Glomerular endothelial cell (primary cell): Measurements from ENCODE around the gene SRPK2. TPM values are rescaled to one million over a fixed set of nuclear protein-coding genes. Genes with fewer than 3 reads are reported as not detected.
"Not testable (repeated sequence)": the region's sequence is repeated elsewhere in the genome, so short reads cannot be mapped to it uniquely, and the experiment has no call there.

Experiments used
- DNase-seq: peaks from one replicate; pipeline ENCODE4 v3.0.0-alpha.2; 2011; ENCODE audit warnings: low read depth, low spot score; ENCODE audit errors: extremely low read depth
- total RNA-seq: library from RNA; depleted of rRNA; stranded (reverse); fragments of >200 nt; gene quantifications from 2 replicates; pipeline ENCODE4 v1.2.3, GENCODE V29; 2015

SRPK2 gene
- total RNA-seq, 1 donor from 2014 or later, result 59.6 TPM

- no peak for DNase-seq
These were observed 10.8 kb downstream of the SRPK2 start for GRCh38 chr7:105377903-105378302.

- DNase-seq, result no peak
These were observed 11.7 kb downstream of the SRPK2 start for GRCh38 chr7:105376908-105377533.

DNA sequence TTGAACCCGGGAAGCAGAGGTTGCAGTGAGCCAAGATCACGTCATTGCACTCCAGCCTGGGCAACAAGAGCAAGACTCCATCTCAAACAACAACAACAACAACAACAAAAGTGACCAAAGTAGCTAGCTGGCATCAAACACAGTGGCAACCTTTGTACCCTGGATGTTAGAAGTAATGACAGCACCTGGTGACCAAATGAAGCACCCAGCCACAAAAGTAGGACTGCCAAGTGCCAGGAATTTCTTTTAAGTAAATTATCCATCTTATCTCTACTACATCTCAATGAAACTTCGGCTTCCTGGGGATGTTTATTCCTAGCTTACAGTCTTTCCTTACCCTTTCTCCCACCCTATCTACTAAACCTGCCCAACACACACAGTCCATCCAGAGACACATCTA is 18.8 kb downstream of the SRPK2 start:
- DNase-seq, result no peak

DNA sequence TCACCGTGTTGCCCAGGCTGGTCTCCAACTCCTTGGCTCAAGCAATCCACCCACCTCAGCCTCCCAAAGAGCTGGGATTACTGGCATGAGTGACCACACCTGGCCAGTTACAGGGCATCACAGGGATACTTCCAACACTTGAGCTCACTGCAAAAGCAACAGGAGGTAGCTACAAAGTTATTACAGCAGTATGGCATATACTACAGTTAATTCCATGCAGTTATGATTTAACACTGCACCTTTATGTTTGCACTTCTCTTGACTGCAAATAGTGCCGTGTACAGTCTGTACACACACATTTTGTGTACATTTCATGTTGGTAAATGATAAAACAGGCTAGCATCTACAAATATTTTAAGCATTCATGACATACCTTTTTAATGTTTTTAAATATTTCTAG is 21.3 kb downstream of the SRPK2 start:
- no peak for DNase-seq

DNA sequence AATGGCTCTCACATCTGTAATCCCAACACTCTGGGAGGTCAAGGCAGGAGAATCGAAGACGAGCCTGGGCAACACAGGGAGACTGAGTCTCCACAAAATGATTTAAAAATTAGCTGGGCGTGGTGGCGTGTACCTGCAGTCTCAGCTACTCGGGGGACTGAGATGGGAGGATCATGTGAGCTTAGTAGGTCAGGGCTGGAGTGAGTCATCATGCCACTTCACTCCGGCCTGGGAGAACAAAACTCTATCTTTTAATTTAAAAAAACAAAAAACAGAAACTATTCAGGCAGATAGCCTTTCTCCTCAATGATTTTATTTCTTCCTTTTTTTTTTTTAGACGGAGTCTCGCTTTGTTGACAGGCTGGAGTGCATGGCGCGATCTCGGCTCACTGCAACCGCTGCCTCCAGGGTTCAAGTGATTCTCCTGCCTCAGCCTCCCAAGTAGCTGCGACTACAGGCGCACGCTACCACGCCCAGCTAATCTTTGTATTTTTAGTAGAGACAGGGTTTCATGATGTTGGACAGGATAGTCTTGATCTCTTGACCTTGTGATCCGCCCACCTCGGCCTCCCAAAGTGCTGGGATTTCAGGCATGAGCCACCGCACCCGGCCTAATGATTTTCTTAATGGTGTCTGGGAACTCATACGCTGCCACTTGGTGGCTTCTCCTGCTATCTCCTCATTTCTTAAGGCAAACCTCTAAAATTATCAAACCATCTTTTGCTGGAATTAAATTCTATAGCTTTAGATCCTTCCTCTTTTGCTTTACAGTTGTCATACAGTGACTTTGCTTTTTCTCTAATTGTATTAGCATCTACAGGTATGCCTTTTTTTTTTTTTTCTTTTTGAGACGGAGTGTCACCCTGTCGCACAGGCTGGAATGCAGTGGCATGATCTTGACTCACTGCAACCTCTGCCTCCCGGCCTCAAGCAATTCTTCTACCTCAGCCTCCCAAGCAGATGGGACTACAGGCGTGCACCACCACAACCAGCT is 22.9 kb downstream of the SRPK2 start:
- no peak for DNase-seq

DNA sequence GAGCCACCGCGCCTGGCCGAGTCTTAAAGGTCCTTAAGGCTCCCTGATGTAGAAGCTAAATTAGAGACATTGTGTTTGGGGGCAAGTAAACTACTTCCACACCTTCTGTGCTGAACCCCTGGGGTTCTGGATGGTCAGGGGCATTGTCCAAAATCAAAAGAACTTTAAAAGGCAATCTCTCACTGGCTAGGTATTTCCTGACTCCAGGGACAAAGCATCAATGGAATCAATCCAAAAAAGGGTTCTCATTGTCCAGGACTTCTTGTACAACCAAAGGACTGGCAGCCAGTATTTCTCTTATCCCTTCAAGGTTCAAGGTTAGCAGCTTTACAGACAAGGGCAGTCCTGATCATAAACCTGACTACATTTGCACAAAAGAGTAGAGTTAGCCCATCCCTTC is 24.0 kb downstream of the SRPK2 start:
- no peak for DNase-seq

DNA sequence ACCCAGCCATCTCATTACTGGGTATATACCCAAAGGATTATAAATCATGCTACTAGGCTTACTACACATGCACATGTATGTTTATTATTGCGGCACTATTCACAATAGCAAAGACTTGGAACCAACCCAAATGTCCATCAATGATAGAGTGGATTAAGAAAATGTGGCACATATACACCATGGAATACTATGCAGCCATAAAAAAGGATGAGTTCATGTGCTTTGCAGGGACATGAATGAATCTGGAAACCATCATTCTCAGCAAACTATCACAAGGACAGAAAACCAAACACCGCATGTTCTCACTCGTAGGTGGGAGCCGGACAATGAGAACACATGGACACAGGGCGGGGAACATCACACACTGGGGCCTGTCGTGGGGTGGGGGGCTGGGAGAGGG is 25.1 kb downstream of the SRPK2 start:
- DNase-seq, result not testable (repeated sequence)

DNA sequence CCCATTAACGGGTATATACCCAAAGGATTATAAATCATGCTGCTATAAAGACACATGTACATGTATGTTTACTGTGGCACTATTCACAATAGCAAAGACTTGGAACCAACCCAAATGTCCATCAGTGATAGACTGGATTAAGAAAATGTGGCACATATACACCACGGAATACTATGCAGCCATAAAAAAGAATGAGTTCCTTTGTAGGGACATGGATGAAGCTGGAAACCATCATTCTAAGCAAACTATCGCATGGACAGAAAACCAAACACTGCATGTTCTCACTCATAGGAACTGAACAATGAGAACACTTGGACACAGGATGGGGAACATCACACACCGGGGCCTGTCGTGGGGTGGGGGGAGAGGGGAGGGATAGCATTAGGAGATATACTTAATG is 26.0 kb downstream of the SRPK2 start:
- DNase-seq, result not testable (repeated sequence)

DNA sequence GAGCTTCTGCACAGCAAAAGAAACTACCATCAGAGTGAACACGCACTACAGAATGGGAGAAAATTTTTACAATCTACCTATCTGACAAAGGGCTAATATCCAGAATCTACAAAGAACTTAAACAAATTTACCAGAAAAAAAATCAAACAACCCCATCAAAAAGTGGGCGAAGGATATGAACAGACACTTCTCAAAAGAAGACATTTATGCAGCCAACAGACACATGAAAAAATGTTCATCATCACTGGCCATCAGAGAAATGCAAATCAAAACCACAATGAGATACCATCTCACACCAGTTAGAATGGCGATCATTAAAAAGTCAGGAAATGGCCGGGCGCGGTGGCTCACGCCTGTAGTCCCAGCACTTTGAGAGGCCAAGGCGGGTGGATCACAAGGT is 26.7 kb downstream of the SRPK2 start:
- not testable (repeated sequence) for DNase-seq

GRCh38 chr7:105360149-105360548 is 28.6 kb downstream of the SRPK2 start:
- DNase-seq, result not testable (repeated sequence)

GRCh38 chr7:105355701-105356100 is 33.0 kb downstream of the SRPK2 start:
- DNase-seq, result no peak

GRCh38 chr7:105354383-105354782 is 34.3 kb downstream of the SRPK2 start:
- DNase-seq, result no peak

- no peak for DNase-seq
These were observed 34.9 kb downstream of the SRPK2 start for GRCh38 chr7:105353752-105354328.

DNA sequence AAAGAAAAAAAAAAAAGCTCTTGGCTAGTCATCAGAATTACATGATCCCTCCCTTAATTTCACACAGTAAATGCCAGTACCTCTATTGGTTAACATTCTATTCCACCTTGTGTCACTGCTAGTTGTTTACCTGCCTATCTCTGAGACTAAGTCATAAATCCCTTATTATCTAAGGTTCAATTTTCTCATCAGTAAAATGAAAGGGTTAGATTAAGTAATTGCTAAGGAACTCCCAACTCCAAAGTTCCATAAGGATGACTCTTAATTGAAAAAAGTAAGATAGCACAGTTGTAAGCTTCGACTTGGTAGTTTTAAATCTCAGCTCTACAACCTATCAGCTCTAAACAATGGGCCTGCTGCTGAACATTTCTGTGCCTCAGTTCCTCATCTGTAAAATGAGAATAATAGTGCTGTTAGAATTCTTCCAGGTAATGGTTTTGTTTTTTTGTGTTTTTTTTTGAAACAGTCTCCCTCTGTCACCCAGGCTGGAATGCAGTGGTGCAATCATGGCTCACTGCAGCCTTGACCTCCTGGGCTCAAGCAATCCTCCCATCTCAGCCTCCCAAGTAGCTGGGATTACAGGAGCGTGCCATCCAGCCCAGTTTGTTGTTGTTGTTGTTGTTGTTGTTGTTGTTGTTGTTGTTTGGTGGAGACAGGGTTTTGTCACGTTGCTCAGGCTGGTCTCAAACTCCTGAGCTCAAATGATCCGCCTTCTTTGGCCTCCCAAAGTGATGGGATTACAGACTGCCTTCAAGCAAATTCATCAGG is 35.6 kb downstream of the SRPK2 start:
- DNase-seq, result no peak

GRCh38 chr7:105352018-105352612 is 36.6 kb downstream of the SRPK2 start:
- DNase-seq, result no peak

DNA sequence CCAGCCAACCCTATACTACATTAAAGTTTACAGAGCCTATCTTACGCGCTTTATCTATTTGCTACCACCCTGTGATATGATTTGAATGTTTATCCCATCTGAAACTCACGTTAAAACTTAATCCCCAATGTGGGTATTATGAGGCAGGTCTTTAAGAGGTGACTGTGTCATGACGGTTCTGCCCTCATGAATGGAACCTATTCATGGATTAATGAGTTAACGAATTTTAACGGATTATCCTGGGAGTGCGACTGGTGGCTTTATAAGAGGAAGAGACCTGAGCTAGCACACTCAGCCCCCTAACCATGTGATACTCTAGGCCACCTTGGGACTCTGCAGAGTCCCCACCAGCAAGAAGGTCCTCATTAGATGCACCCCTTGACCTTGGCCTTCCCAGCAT is 37.8 kb downstream of the SRPK2 start:
- no peak for DNase-seq

GRCh38 chr7:105348177-105348576 is 40.5 kb downstream of the SRPK2 start:
- not testable (repeated sequence) for DNase-seq

GRCh38 chr7:105346593-105347322 is 42.0 kb downstream of the SRPK2 start:
- no peak for DNase-seq

DNA sequence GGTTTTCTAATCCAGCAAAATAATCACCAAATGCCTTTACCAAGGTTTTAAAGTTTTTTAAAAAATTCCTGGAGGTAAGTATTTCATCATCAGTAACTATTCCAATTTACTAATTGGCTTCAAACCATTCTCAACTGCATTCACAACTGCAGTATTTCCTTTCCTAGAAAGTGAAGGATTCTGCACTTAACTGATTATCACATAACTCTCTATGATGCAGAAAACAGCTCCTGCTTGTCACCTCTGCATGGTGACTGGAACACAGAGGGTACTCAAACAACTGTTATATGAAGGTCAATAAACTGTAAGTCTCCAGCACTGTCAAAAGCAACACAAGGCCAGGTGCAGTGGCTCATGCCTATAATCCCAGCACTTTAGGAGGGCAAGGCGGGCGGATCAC is 42.6 kb downstream of the SRPK2 start:
- no peak for DNase-seq

GRCh38 chr7:105345725-105346124 is 43.0 kb downstream of the SRPK2 start:
- DNase-seq, result no peak
